Small intestine (tissue), 7 donors: ENCODE measurements around the gene HDAC4. TPM values are rescaled to one million over a fixed set of nuclear protein-coding genes. Genes with fewer than 3 reads are reported as not detected.

Source experiments
- DNase-seq, 2 donors: peaks; one replicate each; pipeline versions ENCODE4 v3.0.0 to v3.0.0-alpha.2; 2013
- FAIRE-seq: peaks from 2 replicates; lab custom pipeline; 2012; peaks lifted over from hg19 to GRCh38; lab: Jason Lieb, UNC
- H3K27ac ChIP-seq, 3 donors: one replicate each; pipeline ENCODE4 v1.5.1; 2013; ENCODE audit warnings: low read length in 2 of 3, mild to moderate bottlenecking in 2 of 3, control low read depth in 1 of 3, inconsistent platforms in 1 of 3, low read depth in 1 of 3, moderate library complexity in 1 of 3
- H3K27me3 ChIP-seq, 3 donors: one replicate each; pipeline ENCODE4 v1.6.1; 2013; ENCODE audit warnings: low read length in 3 of 3, inconsistent platforms in 1 of 3; ENCODE audit not compliant: control insufficient read depth in 3 of 3, insufficient read depth in 3 of 3
- H3K36me3 ChIP-seq, 3 donors: one replicate each; pipeline ENCODE4 v1.6.1; 2013; ENCODE audit warnings: low read length in 3 of 3, inconsistent platforms in 1 of 3, low read depth in 1 of 3, mild to moderate bottlenecking in 1 of 3, moderate library complexity in 1 of 3; ENCODE audit not compliant: control insufficient read depth in 3 of 3, insufficient read depth in 2 of 3
- H3K4me1 ChIP-seq, 3 donors: one replicate each; pipeline ENCODE4 v1.6.1; 2013; ENCODE audit warnings: low read length in 2 of 3, inconsistent platforms in 1 of 3, low read depth in 1 of 3, mild to moderate bottlenecking in 1 of 3, moderate library complexity in 1 of 3; ENCODE audit not compliant: control insufficient read depth in 3 of 3, insufficient read depth in 2 of 3
- H3K4me3 ChIP-seq, 3 donors: one replicate each; pipeline ENCODE4 v1.5.1; 2013; ENCODE audit warnings: low read length in 3 of 3, control low read depth in 1 of 3, inconsistent platforms in 1 of 3, low read depth in 1 of 3, mild to moderate bottlenecking in 1 of 3, moderate library complexity in 1 of 3
- H3K9me3 ChIP-seq, 2 donors: one replicate each; pipeline ENCODE4 v1.6.1; 2013; ENCODE audit warnings: low read depth in 1 of 2, low read length in 1 of 2; ENCODE audit not compliant: control insufficient read depth in 2 of 2, insufficient read depth in 1 of 2
- WGBS, 3 donors: extraction: QIAGEN DNeasy Blood & Tissue Kit; methylation state at CpG; one replicate each; pipeline ENCODE4 v1.1.7; 2013; 5-methylcytosine and 5-hydroxymethylcytosine counted together
- polyA plus RNA-seq, 4 donors: library from polyadenylated mRNA; stranded (reverse) in 3 of 4; unstranded in 1 of 4; fragments of 200-250 nt in 3 of 4; fragments of 120-200 nt in 1 of 4; gene quantifications; one replicate each; pipeline versions ENCODE4 v1.2.1 to v1.2.3, GENCODE V29; 2013
- donor health status: healthy with polysubstance abuse.
- donor health status: control.
- donor health status: control.
- donor health status: Bipolar disorder and iron deficiency.
- donor health status: healthy.

The HDAC4 gene
- polyA plus RNA-seq, 4 donors: 3.1 to 11.3 (median 5.9) TPM

DNA sequence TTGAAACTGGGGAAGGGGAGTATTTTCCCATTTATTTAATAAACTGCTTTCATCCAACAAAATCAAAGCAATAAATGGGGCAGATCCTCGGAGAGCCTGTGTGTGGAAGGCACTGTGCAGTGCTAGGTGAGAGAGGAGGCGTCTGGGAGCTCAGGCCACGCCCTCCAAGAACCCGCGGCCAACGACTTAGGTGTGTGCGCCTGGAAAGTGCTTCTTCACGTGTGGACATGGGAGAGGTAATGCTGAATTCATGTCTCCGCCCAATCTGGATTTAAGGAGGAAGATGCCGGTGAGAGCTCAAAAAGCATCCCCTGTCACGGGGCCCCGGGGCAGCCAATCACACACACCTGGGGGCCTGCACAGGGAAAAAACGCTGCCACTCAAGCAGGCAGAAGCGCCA lies 77.4 kb downstream of the HDAC4 start:
- H3K27ac ChIP-seq: no peak overlapping the region
- no peak for FAIRE-seq
- no peaks in the 10 kb centered on the region for H3K27me3 ChIP-seq
- peaks cover 0 to 15% (median 0%) of the 10 kb centered on the region in 3 donors for H3K36me3 ChIP-seq
- H3K4me3 ChIP-seq: no peak overlapping the region
- no peaks in the 10 kb centered on the region for H3K9me3 ChIP-seq
- H3K4me1 ChIP-seq: peaks cover 8 to 13% (median 12%) of the 10 kb centered on the region in 3 donors
- 40 to 74% (median 55%) methylated on average over 14 of the region's 14 CpGs for WGBS, 3 donors
- peak in 1 of 2 donors; percentile 50 for DNase-seq

- H3K4me1 ChIP-seq: peaks cover 2 to 7% (median 6%) of the 10 kb centered on the region in 3 donors
- no peak overlapping the region for H3K4me3 ChIP-seq
- WGBS, 3 donors: 6 to 55% (median 36%) methylated on average over 14 of the region's 14 CpGs
- FAIRE-seq: no peak
- peaks cover 0 to 15% (median 0%) of the 10 kb centered on the region in 3 donors for H3K36me3 ChIP-seq
- H3K27me3 ChIP-seq: no peaks in the 10 kb centered on the region
- peak overlapping the region in 1 of 3 donors; percentile 14 for H3K27ac ChIP-seq
- peak; percentile 45 to 89 for DNase-seq
- H3K9me3 ChIP-seq: no peaks in the 10 kb centered on the region
Observed at GRCh38 chr2:239322416-239323086, 78.3 kb downstream of the HDAC4 start.

DNA sequence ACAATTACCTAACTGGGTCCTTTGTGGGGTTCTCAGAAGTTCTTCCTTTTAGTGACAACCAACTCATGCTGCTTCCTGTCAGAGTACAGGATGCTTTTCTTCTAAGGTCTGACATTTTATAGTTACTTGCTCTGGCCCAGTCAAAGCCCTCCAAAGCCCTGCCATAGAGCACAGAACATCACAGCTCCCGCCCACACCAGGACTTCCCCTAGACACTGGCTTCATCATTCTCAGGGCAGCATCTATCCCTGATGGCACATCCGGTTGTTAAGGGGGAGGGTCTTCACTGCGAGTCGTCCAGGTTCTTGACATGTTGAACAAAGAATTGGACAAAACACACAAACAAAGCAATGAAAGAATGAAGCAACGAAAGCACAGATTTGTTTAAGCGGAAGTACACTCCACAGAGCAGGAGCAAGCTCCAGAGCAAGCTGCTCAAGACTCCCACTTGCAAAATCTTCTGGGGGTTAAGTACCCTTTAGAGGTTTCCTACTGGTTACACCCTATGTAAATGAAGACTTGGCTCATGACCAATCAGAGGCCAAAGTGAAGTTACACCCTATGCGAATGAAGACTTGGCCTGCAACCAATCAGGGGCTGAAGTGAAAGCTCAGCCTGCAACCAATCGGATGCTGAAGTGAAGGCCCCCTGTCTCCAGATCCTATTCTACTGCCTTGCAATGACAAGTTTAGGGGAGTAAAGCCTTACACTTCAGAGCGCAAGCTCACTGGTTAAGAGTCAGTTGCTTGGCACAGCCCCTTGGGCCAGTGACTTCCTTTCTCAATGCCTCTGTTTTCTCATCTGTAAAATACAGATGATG lies 79.0 kb downstream of the HDAC4 start:
- peak overlapping the region in 1 of 3 donors; percentile 29 for H3K27ac ChIP-seq
- WGBS, 3 donors: 84 to 93% (median 89%) methylated on average over 9 of the region's 9 CpGs
- H3K4me1 ChIP-seq: peaks cover 1 to 7% (median 2%) of the 10 kb centered on the region in 3 donors
- peaks cover 0 to 17% (median 0%) of the 10 kb centered on the region in 3 donors for H3K36me3 ChIP-seq
- no peak for DNase-seq
- H3K27me3 ChIP-seq: no peaks in the 10 kb centered on the region
- no peak overlapping the region for H3K4me3 ChIP-seq
- FAIRE-seq: no peak
- H3K9me3 ChIP-seq: no peaks in the 10 kb centered on the region

- H3K9me3 ChIP-seq: peaks cover 0 to 9% of the 10 kb centered on the region in 2 donors
- H3K4me3 ChIP-seq: peak overlapping the region in 1 of 3 donors; percentile 26
- no peaks in the 10 kb centered on the region for H3K27me3 ChIP-seq
- DNase-seq: peak in 1 of 2 donors; percentile 63
- FAIRE-seq: no peak
- H3K36me3 ChIP-seq: peaks cover 0 to 15% (median 0%) of the 10 kb centered on the region in 3 donors
- peaks cover 2 to 7% (median 3%) of the 10 kb centered on the region in 3 donors for H3K4me1 ChIP-seq
- 23 to 39% (median 39%) methylated on average over 20 of the region's 20 CpGs for WGBS, 3 donors
- peak overlapping the region; percentile 17 to 64 (median 42) for H3K27ac ChIP-seq
Observed at GRCh38 chr2:239318790-239319661, 81.8 kb downstream of the HDAC4 start.

DNA sequence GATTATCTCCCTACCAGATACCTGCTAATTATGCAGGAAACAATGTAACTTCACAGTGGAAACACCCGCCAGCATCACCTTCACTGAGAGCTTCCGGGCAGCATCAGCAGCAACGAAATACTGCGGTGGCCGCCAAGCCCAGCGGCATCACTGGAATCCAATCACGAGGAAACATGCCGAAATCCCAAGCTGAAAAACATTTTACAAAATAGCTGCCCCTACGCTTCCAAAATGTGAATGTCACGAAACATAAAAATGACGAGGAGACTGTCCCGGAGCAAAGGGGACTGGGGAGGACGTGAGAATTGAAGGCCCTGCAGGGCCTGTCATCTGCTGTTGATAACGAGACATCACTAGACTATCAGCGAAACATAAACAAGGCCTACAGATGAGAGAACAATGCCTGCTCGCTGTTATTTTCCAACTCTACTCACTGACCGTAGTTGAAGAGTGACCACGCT lies 82.6 kb downstream of the HDAC4 start:
- DNase-seq (no peak), FAIRE-seq (no peak)
- WGBS, 3 donors: 96 to 97% (median 97%) methylated on average over 18 of the region's 18 CpGs
- Histone ChIP-seq H3K4me1 (peaks cover 2 to 7% (median 3%) of the 10 kb centered on the region in 3 donors), H3K27me3 (no peaks in the 10 kb centered on the region), H3K9me3 (peaks cover 0 to 9% of the 10 kb centered on the region in 2 donors), H3K27ac (no peak overlapping the region), H3K36me3 (peaks cover 0 to 15% (median 0%) of the 10 kb centered on the region in 3 donors), H3K4me3 (no peak overlapping the region)

- peaks cover 0 to 9% of the 10 kb centered on the region in 2 donors for H3K9me3 ChIP-seq
- H3K27me3 ChIP-seq: no peaks in the 10 kb centered on the region
- H3K36me3 ChIP-seq: peaks cover 0 to 11% (median 0%) of the 10 kb centered on the region in 3 donors
- DNase-seq (peak; percentile 36 to 57), FAIRE-seq (no peak)
- H3K4me1 ChIP-seq: peaks cover 0 to 8% (median 3%) of the 10 kb centered on the region in 3 donors
- WGBS, 3 donors: 56 to 68% (median 59%) methylated on average over 20 of the region's 20 CpGs
- H3K27ac ChIP-seq: peak overlapping the region in 1 of 3 donors; percentile 72
- H3K4me3 ChIP-seq: no peak overlapping the region
Observed at GRCh38 chr2:239316562-239317465, 84.0 kb downstream of the HDAC4 start.

DNA sequence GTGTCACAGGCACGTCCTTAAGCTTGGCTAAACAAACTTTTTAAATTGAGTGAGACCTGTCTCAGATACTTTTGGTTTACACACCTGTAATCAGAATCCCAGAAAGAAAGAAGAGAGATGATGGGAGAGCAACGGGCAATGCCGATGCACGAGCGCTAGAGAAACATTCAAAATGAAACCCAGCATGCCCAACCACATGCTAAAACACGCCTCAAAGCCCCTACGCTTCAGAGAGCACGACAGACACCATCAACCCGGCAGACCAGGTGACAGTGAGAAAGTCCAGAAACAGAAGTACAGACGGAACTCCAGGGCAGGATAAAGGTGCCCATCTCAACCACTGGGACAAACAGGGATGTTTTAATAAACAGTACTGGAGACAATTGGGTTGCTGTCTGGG lies 85.5 kb downstream of the HDAC4 start:
- H3K36me3 ChIP-seq: peaks cover 0 to 20% (median 0%) of the 10 kb centered on the region in 3 donors
- WGBS, 3 donors: 80 to 88% (median 85%) methylated on average over 10 of the region's 10 CpGs
- DNase-seq (no peak), FAIRE-seq (no peak)
- no peak overlapping the region for H3K4me3 ChIP-seq
- no peak overlapping the region for H3K27ac ChIP-seq
- H3K27me3 ChIP-seq: no peaks in the 10 kb centered on the region
- peaks cover 0 to 9% of the 10 kb centered on the region in 2 donors for H3K9me3 ChIP-seq
- H3K4me1 ChIP-seq: peaks cover 0 to 11% (median 3%) of the 10 kb centered on the region in 3 donors
